ENCODE results near the gene TSEN15. TPM values are rescaled to one million over a fixed set of nuclear protein-coding genes. Genes with fewer than 3 reads are reported as not detected.

Gene TSEN15
- total and polyA plus RNA-seq, 2 of the 13 experiments (the other 11 are each of a cell fraction or from before 2014, with no cell fraction given) = 25.6 to 35.8 TPM

- 0 out of 2 replicates have a peak, but pooled peaks have one; percentile 30 for TF ChIP-seq SP2 (CRISPR knock-in tag; IDR thresholded peaks at IDR 0.05)
- peak; percentile 5; the same call in 1 of the 2 replicates for TF ChIP-seq CTCF (CRISPR knock-in tag; IDR thresholded peaks at IDR 0.05)
- TF ChIP-seq AGO1 (IDR thresholded peaks at IDR 0.05; ENCODE audit: low read depth, low read length, poor library complexity, severe bottlenecking) = peak; percentile 76
- TF ChIP-seq ZNF792 (CRISPR knock-in tag; IDR thresholded peaks at IDR 0.05) = peak; percentile 74
- peak; percentile 12; the same call in 1 of the 2 replicates for TF ChIP-seq ZNF747 (CRISPR knock-in tag; IDR thresholded peaks at IDR 0.05; ENCODE audit: borderline replicate concordance)
- TF ChIP-seq HDAC2 (CRISPR knock-in tag; IDR thresholded peaks at IDR 0.05) = peak; percentile 73; the same call in 1 of the 2 replicates
- TF ChIP-seq LBX2 (CRISPR knock-in tag; IDR thresholded peaks at IDR 0.05; ENCODE audit: borderline replicate concordance) = peak; percentile 76; the same call in 1 of the 2 replicates
- peak; percentile 30; the same call in 1 of the 2 replicates for TF ChIP-seq TFE3 (CRISPR knock-in tag; IDR thresholded peaks at IDR 0.05)
- TF ChIP-seq TBL1XR1 (IDR thresholded peaks at IDR 0.05; ENCODE audit: borderline replicate concordance, low read length, partially characterized antibody) = no peak
- TF ChIP-seq FUBP1 (CRISPR knock-in tag; IDR thresholded peaks at IDR 0.05; ENCODE audit: borderline replicate concordance) = no peak
- peak; percentile 80 for TF ChIP-seq KDM3A (CRISPR knock-in tag; IDR thresholded peaks at IDR 0.05; ENCODE audit: low read depth)
- TF ChIP-seq ZNF460 (CRISPR knock-in tag; IDR thresholded peaks at IDR 0.05; ENCODE audit: borderline replicate concordance) = no peak
- TF ChIP-seq ZNF580 (CRISPR knock-in tag; IDR thresholded peaks at IDR 0.05; ENCODE audit: borderline replicate concordance, low read depth) = peak; percentile 90
- peak; percentile 37 for TF ChIP-seq RBM22 (optimal IDR thresholded peaks at IDR 0.05; ENCODE audit: low read length)
- peak; percentile 32; the same call in 1 of the 2 replicates for TF ChIP-seq KLF11 (CRISPR knock-in tag; IDR thresholded peaks at IDR 0.05)
- 0 out of 2 replicates have a peak, but pooled peaks have one; percentile 27 for TF ChIP-seq FOXM1 (CRISPR knock-in tag; IDR thresholded peaks at IDR 0.05)
- peak; percentile 46; the same call in 1 of the 2 replicates for TF ChIP-seq ZNF772 (CRISPR knock-in tag; IDR thresholded peaks at IDR 0.05)
- no peak for TF ChIP-seq ZMYM2 (CRISPR knock-in tag; IDR thresholded peaks at IDR 0.05)
- TF ChIP-seq NFE2 (CRISPR knock-in tag; IDR thresholded peaks at IDR 0.05) = no peak
- peak; percentile 70; the same call in 1 of the 2 replicates for TF ChIP-seq MTF1 (CRISPR knock-in tag; IDR thresholded peaks at IDR 0.05)
- TF ChIP-seq ZNF639 (CRISPR knock-in tag; conservative IDR thresholded peaks at IDR 0.05) = peak; percentile 92
- no peak for TF ChIP-seq FOXA1 (IDR thresholded peaks at IDR 0.05)
- TF ChIP-seq FOXA1 (CRISPR knock-in tag; IDR thresholded peaks at IDR 0.05) = peak; percentile 55; the same call in 1 of the 2 replicates
These were observed at the start of gene TSEN15 (continued) for GRCh38 chr1:184051485-184052193.

Data from HepG2 (cell line).